ENCODE measurements around the gene DPEP3. TPM values are rescaled to one million over a fixed set of nuclear protein-coding genes. Genes with fewer than 3 reads are reported as not detected.
"Not testable (repeated sequence)": the region's sequence is repeated elsewhere in the genome, so short reads cannot be mapped to it uniquely, and the experiment has no call there.

The DPEP3 gene
- total RNA-seq, 1 experiment from 2014 or later: not detected

GRCh38 chr16:67942200-67942509 lies 38.1 kb downstream of the DPEP3 start:
- peak; percentile 81 for DNase-seq
- H3K4me1 ChIP-seq (ENCODE audit: low read length): peaks cover 16% of the 10 kb centered on the region

GRCh38 chr16:67941469-67942199 lies 38.7 kb downstream of the DPEP3 start:
- Histone ChIP-seq H3K27ac (ENCODE audit: low read length) (no peak overlapping the region), H2AFZ (ENCODE audit: low read length) (no peak overlapping the region), H3K4me2 (ENCODE audit: low read depth, low read length, poor library complexity, severe bottlenecking) (no peak overlapping the region), H3K27me3 (ENCODE audit: low read length) (no peaks in the 10 kb centered on the region), H3K79me2 (ENCODE audit: low read length) (peaks cover 17% of the 10 kb centered on the region), H4K20me1 (ENCODE audit: insufficient read depth, low read depth, low read length) (peaks cover 8% of the 10 kb centered on the region; the same call in 1 of the 2 replicates), H3K4me1 (ENCODE audit: low read length) (peaks cover 20% of the 10 kb centered on the region), H3K9me3 (ENCODE audit: low read length) (no peaks in the 10 kb centered on the region), H3K9me2 (replicated peaks; ENCODE audit: insufficient read depth, low read length) (no peaks in the 10 kb centered on the region), H3K9ac (ENCODE audit: low read length) (no peak overlapping the region), H3K4me3 (ENCODE audit: low read length) (no peak overlapping the region), H3K36me3 (ENCODE audit: insufficient read depth, low read length) (no peaks in the 10 kb centered on the region)
- no peak for DNase-seq

More at GRCh38 chr16:67942200-67942509, 38.1 kb downstream of the DPEP3 start:
- Histone ChIP-seq H3K27ac (ENCODE audit: low read length) (no peak overlapping the region), H4K20me1 (ENCODE audit: insufficient read depth, low read depth, low read length) (peaks cover 8% of the 10 kb centered on the region; the same call in 1 of the 2 replicates), H2AFZ (ENCODE audit: low read length) (no peak overlapping the region), H3K9me2 (replicated peaks; ENCODE audit: insufficient read depth, low read length) (no peaks in the 10 kb centered on the region), H3K4me3 (ENCODE audit: low read length) (no peak overlapping the region), H3K9me3 (ENCODE audit: low read length) (no peaks in the 10 kb centered on the region), H3K36me3 (ENCODE audit: insufficient read depth, low read length) (no peaks in the 10 kb centered on the region), H3K9ac (ENCODE audit: low read length) (no peak overlapping the region), H3K4me2 (ENCODE audit: low read depth, low read length, poor library complexity, severe bottlenecking) (no peak overlapping the region), H3K79me2 (ENCODE audit: low read length) (peaks cover 12% of the 10 kb centered on the region), H3K27me3 (ENCODE audit: low read length) (no peaks in the 10 kb centered on the region)

- peaks cover 20% of the 10 kb centered on the region for H3K4me1 ChIP-seq (ENCODE audit: low read length)
- no peak overlapping the region for H3K9ac ChIP-seq (ENCODE audit: low read length)
- no peak overlapping the region for H3K4me2 ChIP-seq (ENCODE audit: low read depth, low read length, poor library complexity, severe bottlenecking)
Observed at GRCh38 chr16:67940446-67941089, 39.7 kb downstream of the DPEP3 start.

GRCh38 chr16:67939507-67940445 lies 40.5 kb downstream of the DPEP3 start:
- Histone ChIP-seq H3K9me2 (replicated peaks; ENCODE audit: insufficient read depth, low read length) (no peaks in the 10 kb centered on the region), H3K79me2 (ENCODE audit: low read length) (peaks cover 31% of the 10 kb centered on the region), H3K36me3 (ENCODE audit: insufficient read depth, low read length) (peaks cover 6% of the 10 kb centered on the region; the same call in 1 of the 2 replicates), H3K27me3 (ENCODE audit: low read length) (no peaks in the 10 kb centered on the region), H3K4me2 (ENCODE audit: low read depth, low read length, poor library complexity, severe bottlenecking) (no peak overlapping the region), H4K20me1 (ENCODE audit: insufficient read depth, low read depth, low read length) (peaks cover 8% of the 10 kb centered on the region; the same call in 1 of the 2 replicates), H3K4me3 (ENCODE audit: low read length) (no peak overlapping the region), H2AFZ (ENCODE audit: low read length) (no peak overlapping the region), H3K4me1 (ENCODE audit: low read length) (peaks cover 27% of the 10 kb centered on the region), H3K27ac (ENCODE audit: low read length) (no peak overlapping the region), H3K9me3 (ENCODE audit: low read length) (no peaks in the 10 kb centered on the region), H3K9ac (ENCODE audit: low read length) (no peak overlapping the region)
- peak; percentile 54 for DNase-seq

More at GRCh38 chr16:67940446-67941089, 39.7 kb downstream of the DPEP3 start:
- no peaks in the 10 kb centered on the region for H3K36me3 ChIP-seq (ENCODE audit: insufficient read depth, low read length)
- DNase-seq: peak; percentile 49
- no peak overlapping the region for H3K27ac ChIP-seq (ENCODE audit: low read length)
- peaks cover 8% of the 10 kb centered on the region; the same call in 1 of the 2 replicates for H4K20me1 ChIP-seq (ENCODE audit: insufficient read depth, low read depth, low read length)
- H3K9me2 ChIP-seq (replicated peaks; ENCODE audit: insufficient read depth, low read length): no peaks in the 10 kb centered on the region
- no peaks in the 10 kb centered on the region for H3K27me3 ChIP-seq (ENCODE audit: low read length)
- no peaks in the 10 kb centered on the region for H3K9me3 ChIP-seq (ENCODE audit: low read length)
- peaks cover 25% of the 10 kb centered on the region for H3K79me2 ChIP-seq (ENCODE audit: low read length)
- no peak overlapping the region for H2AFZ ChIP-seq (ENCODE audit: low read length)
- no peak overlapping the region for H3K4me3 ChIP-seq (ENCODE audit: low read length)

GRCh38 chr16:67937713-67938112 lies 42.6 kb downstream of the DPEP3 start:
- not testable (repeated sequence) for H4K20me1 ChIP-seq (ENCODE audit: insufficient read depth, low read depth, low read length); H3K9me3 ChIP-seq (ENCODE audit: low read length); DNase-seq; H2AFZ ChIP-seq (ENCODE audit: low read length); H3K27me3 ChIP-seq (ENCODE audit: low read length); H3K9me2 ChIP-seq (replicated peaks; ENCODE audit: insufficient read depth, low read length)
- Histone ChIP-seq H3K79me2 (ENCODE audit: low read length) (peaks cover 34% of the 10 kb centered on the region), H3K36me3 (ENCODE audit: insufficient read depth, low read length) (peaks cover 19% of the 10 kb centered on the region; the same call in 1 of the 2 replicates), H3K9ac (ENCODE audit: low read length) (peak overlapping the region; percentile 98; the same call in 1 of the 2 replicates), H3K4me2 (ENCODE audit: low read depth, low read length, poor library complexity, severe bottlenecking) (peak overlapping the region; percentile 77), H3K27ac (ENCODE audit: low read length) (peak overlapping the region; percentile 89), H3K4me3 (ENCODE audit: low read length) (peak overlapping the region; percentile 91; the same call in 1 of the 2 replicates), H3K4me1 (ENCODE audit: low read length) (peaks cover 34% of the 10 kb centered on the region)

- H3K4me2 ChIP-seq (ENCODE audit: low read depth, low read length, poor library complexity, severe bottlenecking): peak overlapping the region; percentile 77
- H3K36me3 ChIP-seq (ENCODE audit: insufficient read depth, low read length): peaks cover 19% of the 10 kb centered on the region; the same call in 1 of the 2 replicates
- peak overlapping the region; percentile 89 for H3K27ac ChIP-seq (ENCODE audit: low read length)
- no peaks in the 10 kb centered on the region; the same call in 1 of the 2 replicates for H4K20me1 ChIP-seq (ENCODE audit: insufficient read depth, low read depth, low read length)
- H3K27me3 ChIP-seq (ENCODE audit: low read length): no peaks in the 10 kb centered on the region
- H3K9me2 ChIP-seq (replicated peaks; ENCODE audit: insufficient read depth, low read length): no peaks in the 10 kb centered on the region
- peak overlapping the region; percentile 91 for H3K4me3 ChIP-seq (ENCODE audit: low read length)
- no peak overlapping the region for H2AFZ ChIP-seq (ENCODE audit: low read length)
- DNase-seq: peak; percentile 94
- H3K79me2 ChIP-seq (ENCODE audit: low read length): peaks cover 34% of the 10 kb centered on the region
- peaks cover 34% of the 10 kb centered on the region for H3K4me1 ChIP-seq (ENCODE audit: low read length)
- H3K9ac ChIP-seq (ENCODE audit: low read length): peak overlapping the region; percentile 98
- H3K9me3 ChIP-seq (ENCODE audit: low read length): no peaks in the 10 kb centered on the region
Observed at GRCh38 chr16:67936880-67937605, 43.3 kb downstream of the DPEP3 start.

- Histone ChIP-seq H3K27ac (ENCODE audit: low read length) (peak within 1 kb of the TSS; percentile 89), H3K4me2 (ENCODE audit: low read depth, low read length, poor library complexity, severe bottlenecking) (peak within 1 kb of the TSS; percentile 77), H3K27me3 (ENCODE audit: low read length) (no peaks in the 10 kb centered on the region), H3K9me3 (ENCODE audit: low read length) (no peaks in the 10 kb centered on the region), H3K9ac (ENCODE audit: low read length) (peak within 1 kb of the TSS; percentile 98), H3K36me3 (ENCODE audit: insufficient read depth, low read length) (peaks cover 19% of the 10 kb centered on the region; the same call in 1 of the 2 replicates), H3K79me2 (ENCODE audit: low read length) (peaks cover 34% of the 10 kb centered on the region), H3K4me3 (ENCODE audit: low read length) (peak within 1 kb of the TSS; percentile 91), H4K20me1 (ENCODE audit: insufficient read depth, low read depth, low read length) (no peaks in the 10 kb centered on the region; the same call in 1 of the 2 replicates), H2AFZ (ENCODE audit: low read length) (no peak within 1 kb of the TSS), H3K9me2 (replicated peaks; ENCODE audit: insufficient read depth, low read length) (no peaks in the 10 kb centered on the region), H3K4me1 (ENCODE audit: low read length) (peaks cover 27% of the 10 kb centered on the region)
- DNase-seq: no peak
Observed at GRCh38 chr16:67936124-67936879, 44.0 kb downstream of the DPEP3 start, which contains the start of gene PSMB10. PSMB10 (minus strand) TSS chr16:67936850; CDS start chr16:67936749, 101 bp downstream.

Measured in Karpas-422 (cell line).